Brain microvascular endothelial cell (primary cell): ENCODE results near the gene ADAM12.
"Not testable (repeated sequence)": the region's sequence is repeated elsewhere in the genome, so short reads cannot be mapped to it uniquely, and the experiment has no call there.

Experiments used
- DNase-seq: peaks from one replicate; pipeline ENCODE4 v3.0.0-alpha.2; 2020
- H3K27ac ChIP-seq: fragments of 250-450 bp; sonication (Bioruptor Pico); 2 replicates; pipeline ENCODE4 v1.5.1; 2020; ENCODE audit warnings: mild to moderate bottlenecking, moderate library complexity
- H3K27me3 ChIP-seq: fragments of 250-450 bp; sonication (Bioruptor Pico); replicated peaks from 2 replicates; pipeline ENCODE4 v1.5.1; 2020; ENCODE audit warnings: mild to moderate bottlenecking
- H3K36me3 ChIP-seq: fragments of 250-450 bp; sonication (Bioruptor Pico); replicated peaks from 2 replicates; pipeline ENCODE4 v1.5.1; 2020; ENCODE audit warnings: mild to moderate bottlenecking
- H3K4me3 ChIP-seq: 2 replicates; pipeline ENCODE4 v1.5.1; 2011; ENCODE audit warnings: low read depth, mild to moderate bottlenecking, control low read depth, low read length, moderate library complexity
- CTCF ChIP-seq: IDR thresholded peaks from 2 replicates; pipeline ENCODE4 v1.5.1; 2011; ENCODE audit warnings: low read depth, mild to moderate bottlenecking, moderate library complexity, low read length, control low read depth, inconsistent platforms; ENCODE audit errors: missing control alignments
- in situ Hi-C: cut with HindIII; loops from 2 replicates; pipeline ENCODE4 v1.10.0; 2017; ENCODE audit warnings: low sequenced_read_pairs, low pct_ligation_motif_present

The ADAM12 gene

GRCh38 chr10:126185676-126186447 is 202.4 kb downstream of the ADAM12 start:
- in situ Hi-C loops: no loop called here
- DNase-seq: no peak
- Histone ChIP-seq H3K36me3 (no peaks in the 10 kb centered on the region), H3K27ac (peak overlapping the region; percentile 12), H3K27me3 (no peaks in the 10 kb centered on the region), H3K4me3 (no peak overlapping the region)
- no peak for TF ChIP-seq CTCF

- Histone ChIP-seq H3K36me3 (no peaks in the 10 kb centered on the region), H3K4me3 (no peak overlapping the region), H3K27ac (no peak overlapping the region), H3K27me3 (no peaks in the 10 kb centered on the region)
- no peak for TF ChIP-seq CTCF
- no peak for DNase-seq
- in situ Hi-C loops: no loop called here
Measured at GRCh38 chr10:126181626-126182025, 206.7 kb downstream of the ADAM12 start.

- DNase-seq: no peak
- no peak overlapping the region for H3K4me3 ChIP-seq
- H3K27me3 ChIP-seq: no peaks in the 10 kb centered on the region
- H3K36me3 ChIP-seq: no peaks in the 10 kb centered on the region
- in situ Hi-C loops: no loop called here
- TF ChIP-seq CTCF: no peak
- H3K27ac ChIP-seq: no peak overlapping the region
Measured at GRCh38 chr10:126179637-126180036, 208.6 kb downstream of the ADAM12 start.

- Histone ChIP-seq H3K4me3 (no peak overlapping the region), H3K27ac (peak overlapping the region; percentile 65), H3K36me3 (no peaks in the 10 kb centered on the region), H3K27me3 (no peaks in the 10 kb centered on the region)
- in situ Hi-C loops: no loop called here
- DNase-seq: no peak
- no peak for TF ChIP-seq CTCF
Measured at GRCh38 chr10:126177417-126178030, 210.8 kb downstream of the ADAM12 start.

- DNase-seq: peak; percentile 45
- in situ Hi-C loops: no loop called here
- Histone ChIP-seq H3K27ac (peak overlapping the region; percentile 65), H3K36me3 (no peaks in the 10 kb centered on the region), H3K4me3 (no peak overlapping the region), H3K27me3 (no peaks in the 10 kb centered on the region)
- TF ChIP-seq CTCF: no peak
Measured at GRCh38 chr10:126175641-126176262, 212.5 kb downstream of the ADAM12 start.

- H3K36me3 ChIP-seq, DNase-seq, H3K27ac ChIP-seq, H3K27me3 ChIP-seq, H3K4me3 ChIP-seq, in situ Hi-C loops: not testable (repeated sequence)
Measured at GRCh38 chr10:126172755-126173154, 215.5 kb downstream of the ADAM12 start.
